Stimulated activated CD8-positive, alpha-beta memory T cell treated with anti-CD3 and anti-CD28 coated beads, Interleukin-7, amount 100 ng/mL, for 48 hours (primary cell): Measurements from ENCODE around the gene CAGE1.
"Not testable (repeated sequence)": the region's sequence is repeated elsewhere in the genome, so short reads cannot be mapped to it uniquely, and the experiment has no call there.

Source experiments
- DNase-seq, 2 donors: peaks; one replicate each; pipeline ENCODE4 v3.0.0-alpha.2; 2020; ENCODE audit warnings: low read depth in 1 of 2; ENCODE audit errors: extremely low read depth in 1 of 2

Gene CAGE1

DNA sequence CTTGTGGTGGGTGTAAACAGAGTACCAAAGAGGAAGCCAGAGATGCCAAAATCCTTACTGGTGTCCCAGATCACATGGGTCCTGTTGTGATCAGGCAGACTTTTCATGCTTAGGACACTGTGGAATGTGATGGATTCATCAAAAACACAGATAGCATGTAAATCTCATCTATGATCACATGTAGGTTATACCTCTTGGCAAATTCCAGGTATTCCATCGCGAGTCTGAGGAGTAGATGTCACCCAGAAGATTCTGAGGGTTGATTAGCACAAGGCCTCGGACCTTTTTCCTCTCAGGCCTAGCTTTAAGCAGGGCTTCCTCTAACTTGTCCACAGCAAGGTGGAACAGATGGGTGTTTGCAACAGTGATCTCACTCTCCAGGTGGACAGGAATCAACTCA is 48.3 kb downstream of the CAGE1 start:
- no peak for DNase-seq

DNA sequence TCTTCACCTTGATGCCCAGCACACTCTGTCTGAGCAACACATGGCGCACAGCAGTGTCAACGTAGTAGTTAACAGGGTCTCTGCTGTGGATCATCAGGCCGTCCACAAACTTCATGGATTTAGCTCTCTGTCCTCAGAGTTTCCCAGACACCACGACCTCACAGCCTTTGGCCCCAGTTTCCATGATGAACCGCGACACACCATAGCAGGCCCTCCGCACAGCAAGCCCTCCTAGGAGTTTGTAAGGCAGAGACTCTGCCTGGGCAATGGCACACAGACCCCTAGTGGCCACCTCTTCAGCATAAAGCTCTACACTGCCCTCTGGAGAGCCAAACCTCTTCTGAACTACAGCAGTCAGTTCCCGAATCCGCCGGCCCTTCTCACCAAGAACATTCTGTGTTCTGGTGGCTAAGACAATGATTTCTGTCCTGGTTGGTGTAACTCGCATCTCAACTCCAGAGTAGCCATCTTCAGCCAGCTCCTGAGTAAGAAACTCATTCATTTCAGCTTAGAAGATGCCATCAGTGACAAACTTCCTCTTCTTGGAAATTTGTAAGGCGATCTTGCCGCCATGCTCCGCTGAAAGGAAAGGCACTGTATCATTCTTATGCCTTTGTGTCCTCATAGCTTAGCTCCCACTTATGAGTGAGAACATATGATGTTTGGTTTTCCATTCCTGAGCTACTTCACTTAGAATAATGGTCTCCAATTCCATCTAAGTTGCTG is 50.4 kb downstream of the CAGE1 start:
- not testable (repeated sequence) for DNase-seq

DNA sequence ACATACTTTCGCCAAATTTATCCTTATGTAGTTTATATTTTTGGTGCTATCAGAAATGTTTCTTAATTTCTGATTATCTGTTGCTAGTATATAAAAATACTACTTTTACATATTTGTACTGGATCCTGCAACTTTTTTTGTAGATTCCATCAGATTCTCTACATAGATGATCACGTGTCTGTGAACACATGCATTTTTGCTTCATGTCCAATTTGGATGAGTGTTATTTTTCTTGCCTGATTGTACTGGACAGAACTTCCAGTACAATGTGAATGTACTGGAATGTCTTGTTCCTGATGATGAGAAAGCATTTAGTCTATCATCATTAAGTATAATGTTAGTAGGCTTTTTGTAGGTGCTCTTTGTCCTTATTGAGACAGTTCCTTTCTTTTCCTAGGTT is 51.5 kb downstream of the CAGE1 start:
- DNase-seq: no peak

DNA sequence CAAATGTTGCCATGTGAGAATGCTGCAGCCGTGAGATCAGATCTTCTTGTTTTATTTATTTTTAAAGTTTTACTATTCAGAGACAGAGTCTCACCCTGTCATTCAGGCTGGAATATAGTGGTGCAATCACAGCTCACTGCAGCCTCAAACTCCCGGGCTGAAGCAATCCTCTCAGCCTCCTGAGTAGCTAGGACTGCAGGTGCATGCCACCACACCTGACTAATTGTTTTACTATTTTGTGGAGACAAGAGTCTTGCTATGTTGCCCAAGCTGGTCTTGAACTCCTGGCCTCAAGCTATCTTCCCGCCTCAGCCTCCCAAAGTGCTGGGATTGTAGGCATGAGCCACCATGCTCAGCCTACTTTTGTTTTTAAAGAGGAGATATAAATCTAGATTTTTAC is 54.0 kb downstream of the CAGE1 start:
- no peak for DNase-seq

DNA sequence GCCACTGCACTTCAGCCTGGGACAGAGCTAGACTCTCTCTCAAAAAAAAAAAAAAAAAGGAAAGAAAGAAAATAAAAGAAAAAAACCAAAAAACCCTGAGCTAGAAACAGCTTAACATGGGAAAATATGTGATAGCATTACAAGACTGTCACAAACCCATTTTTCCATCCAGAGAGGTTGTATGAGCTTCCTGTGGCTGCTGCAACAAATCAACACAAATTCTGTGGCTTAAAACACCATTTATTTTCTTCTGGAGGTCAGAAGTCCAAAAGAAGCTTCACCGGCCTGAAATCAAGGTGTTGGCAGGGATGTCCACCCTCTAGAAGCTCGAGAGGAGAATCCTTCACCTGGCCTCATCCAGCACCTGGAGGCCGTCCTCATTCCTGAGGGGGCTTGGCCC is 54.9 kb downstream of the CAGE1 start:
- DNase-seq: no peak

DNA sequence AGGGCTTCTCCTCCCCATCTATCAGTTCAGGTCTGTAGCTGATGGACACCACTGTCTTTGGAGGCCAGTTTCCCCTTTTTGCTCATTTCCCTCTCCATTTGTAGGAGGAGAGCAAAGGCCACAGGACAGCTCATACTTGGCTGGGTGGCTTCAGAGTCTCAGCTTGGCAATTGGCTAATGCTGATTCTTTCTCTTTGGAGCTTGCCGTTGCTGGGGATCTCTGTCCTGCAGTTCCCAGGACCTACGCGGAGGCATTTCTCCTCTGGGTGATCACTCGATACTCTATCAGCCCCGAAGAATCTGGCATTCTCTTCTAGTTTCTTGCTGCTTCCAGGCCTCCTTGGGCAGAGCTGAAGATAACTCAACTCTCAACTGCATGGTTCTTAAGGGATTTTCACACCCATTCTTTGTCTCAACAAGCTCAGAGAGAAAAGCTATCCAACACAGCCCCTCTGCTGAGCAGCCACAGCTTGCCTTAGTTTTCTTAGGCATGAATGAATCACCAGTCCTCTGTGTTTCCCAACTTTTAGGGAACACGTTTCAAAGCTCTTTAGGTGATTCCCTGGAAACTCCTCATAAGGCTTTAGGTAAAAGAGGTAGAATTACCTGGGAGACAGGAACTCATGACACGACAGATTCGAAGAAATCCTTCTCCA is 57.3 kb downstream of the CAGE1 start:
- no peak for DNase-seq

DNA sequence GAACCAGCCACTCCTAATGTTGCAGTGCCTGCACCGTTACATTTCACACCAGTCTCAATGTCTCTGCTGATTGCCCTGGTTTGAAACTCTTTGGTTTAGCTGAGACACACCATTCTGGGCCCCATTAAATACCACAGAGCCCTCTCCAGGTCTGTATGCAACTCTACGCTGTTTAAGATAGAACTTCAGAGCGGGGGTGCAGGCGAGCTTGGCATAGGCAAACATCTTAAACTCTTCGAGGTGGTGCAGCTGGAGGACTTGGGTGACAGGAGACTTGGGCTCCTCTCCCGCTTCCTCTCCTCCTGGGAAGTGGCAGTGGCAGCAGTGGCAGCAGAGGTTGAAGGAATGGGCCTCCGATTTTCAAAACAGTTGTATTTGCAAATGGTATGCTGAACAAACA is 58.1 kb downstream of the CAGE1 start:
- no peak for DNase-seq

DNA sequence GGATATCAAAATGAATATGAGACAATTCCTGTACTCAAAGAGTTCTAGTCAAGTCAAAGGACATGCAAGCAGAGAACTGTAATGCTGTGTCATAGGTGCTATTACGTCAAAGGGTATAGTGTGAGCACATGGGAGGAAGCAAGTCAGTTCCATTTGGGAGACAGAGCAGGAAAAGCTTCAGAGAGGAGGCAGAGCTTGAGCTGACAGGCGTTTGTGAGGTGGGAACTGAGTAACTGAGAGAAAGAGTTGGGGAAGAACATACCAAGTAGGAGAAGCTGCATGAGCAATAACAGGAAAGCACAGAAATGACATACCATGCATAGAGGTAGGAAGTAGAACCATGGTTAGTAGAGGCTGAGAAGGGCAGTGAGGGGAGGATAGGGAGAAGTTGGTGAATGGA is 61.3 kb downstream of the CAGE1 start:
- DNase-seq: no peak

DNA sequence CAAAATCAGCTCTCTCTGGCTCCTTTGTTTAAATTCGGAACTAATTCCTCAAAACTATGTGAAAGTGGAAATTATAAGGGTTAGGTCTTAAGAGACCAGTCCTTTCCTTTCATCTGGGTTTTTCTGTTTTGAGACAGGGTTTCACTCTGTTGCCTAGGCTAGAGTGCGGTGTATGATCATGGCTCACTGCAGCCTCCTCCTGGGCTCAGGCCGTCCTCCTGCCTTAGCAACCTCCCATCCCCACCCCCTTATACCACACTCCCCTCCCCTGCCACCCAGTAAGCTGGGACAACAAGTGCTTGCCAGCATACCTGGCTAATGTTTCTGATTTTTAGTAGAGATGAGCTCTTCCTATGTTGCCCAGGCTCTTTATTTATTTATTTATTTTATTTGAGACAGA is 63.8 kb downstream of the CAGE1 start:
- DNase-seq: no peak

DNA sequence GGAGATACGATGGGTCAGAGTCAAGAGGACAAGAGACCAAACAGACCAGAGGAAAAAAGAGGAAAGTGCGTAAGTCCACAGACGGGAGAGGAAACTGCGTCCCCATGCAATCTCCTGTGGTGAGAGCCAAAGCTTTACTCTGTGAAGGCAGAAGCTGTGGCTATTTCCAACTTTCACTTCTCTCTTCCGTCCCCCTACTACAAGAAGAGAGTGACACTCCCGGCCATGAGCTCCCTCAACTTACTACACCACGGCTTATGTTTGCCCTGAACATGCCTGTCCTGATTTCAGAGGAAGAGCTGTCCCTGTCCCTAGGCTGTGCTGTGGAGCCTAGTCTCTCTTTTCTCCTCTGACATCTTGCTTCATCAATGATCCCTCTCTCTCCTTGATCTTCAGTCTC is 65.0 kb downstream of the CAGE1 start:
- no peak for DNase-seq

DNA sequence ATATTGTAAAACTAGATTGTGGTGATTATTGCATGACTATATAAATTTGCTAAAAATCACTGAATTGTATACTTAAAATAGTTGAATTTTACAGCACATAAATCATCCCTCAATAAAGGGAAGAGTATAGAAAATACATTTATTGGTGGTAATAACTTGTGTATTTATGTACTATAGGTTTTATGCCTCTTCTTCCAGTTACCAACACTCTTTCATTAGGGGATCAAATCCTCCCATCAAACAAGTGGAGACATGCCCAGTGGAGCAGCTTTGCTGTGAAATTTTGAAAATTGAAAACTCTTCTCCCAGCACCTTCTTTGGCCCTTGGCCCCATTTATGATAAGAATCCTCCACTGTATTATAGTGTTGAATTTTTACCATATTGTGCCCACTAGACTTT is 66.5 kb downstream of the CAGE1 start:
- DNase-seq: no peak

DNA sequence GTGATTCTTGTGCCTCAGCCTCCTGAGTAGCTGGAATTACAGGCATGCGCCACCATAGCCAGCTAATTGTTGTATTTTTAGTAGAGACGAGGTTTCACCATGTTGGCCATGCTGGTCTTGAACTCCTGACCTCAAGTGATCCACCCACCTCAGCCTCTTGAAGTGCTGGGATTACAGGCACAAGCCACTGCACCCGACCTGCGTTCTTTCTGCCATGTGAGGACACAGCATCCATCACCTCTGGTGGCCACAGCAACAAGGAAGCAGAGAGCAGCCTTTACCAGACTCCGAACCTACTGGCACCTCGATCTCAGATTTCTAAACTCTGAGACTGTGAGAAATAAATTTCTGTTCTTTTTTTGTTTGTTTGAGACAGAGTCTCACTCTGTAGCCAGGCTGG is 67.7 kb downstream of the CAGE1 start:
- DNase-seq: not testable (repeated sequence)

DNA sequence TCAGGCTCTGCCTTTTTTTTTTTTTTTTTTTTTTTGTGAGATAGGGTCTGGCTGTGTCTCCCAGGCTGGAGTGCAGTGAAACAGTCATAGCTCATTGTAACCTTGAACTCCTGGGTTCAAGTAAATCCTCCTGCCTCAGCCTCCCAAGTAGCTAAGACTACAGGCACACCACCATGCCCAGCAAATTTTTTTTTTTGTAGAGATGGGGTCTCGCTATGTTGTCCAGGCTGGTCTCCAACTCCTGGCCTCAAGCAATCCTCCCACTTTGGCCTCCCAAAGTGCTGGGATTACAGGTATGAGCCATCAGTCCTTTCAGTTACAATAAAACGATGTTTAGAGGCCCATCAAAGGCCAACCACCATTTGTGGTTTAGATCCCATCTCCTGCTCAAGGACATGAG is 70.1 kb downstream of the CAGE1 start:
- not testable (repeated sequence) for DNase-seq

DNA sequence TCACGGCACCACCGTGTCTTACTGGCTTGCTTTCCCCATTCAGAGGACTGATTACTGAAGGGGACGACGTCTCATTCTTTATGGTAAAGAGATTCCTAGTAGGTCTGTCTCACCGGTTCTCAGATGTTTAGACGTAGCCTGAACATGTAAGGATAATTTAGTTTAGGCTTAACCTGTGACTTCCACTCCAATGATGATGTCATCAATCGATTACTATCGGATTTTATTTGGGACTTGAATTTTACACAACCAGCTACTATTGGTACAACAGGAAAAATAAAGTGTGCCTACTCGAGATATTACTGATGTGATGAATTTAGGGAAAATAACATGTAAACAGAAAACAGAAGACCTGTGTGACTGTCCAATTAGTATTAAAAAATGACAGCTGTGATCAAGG is 72.0 kb downstream of the CAGE1 start:
- DNase-seq: no peak

DNA sequence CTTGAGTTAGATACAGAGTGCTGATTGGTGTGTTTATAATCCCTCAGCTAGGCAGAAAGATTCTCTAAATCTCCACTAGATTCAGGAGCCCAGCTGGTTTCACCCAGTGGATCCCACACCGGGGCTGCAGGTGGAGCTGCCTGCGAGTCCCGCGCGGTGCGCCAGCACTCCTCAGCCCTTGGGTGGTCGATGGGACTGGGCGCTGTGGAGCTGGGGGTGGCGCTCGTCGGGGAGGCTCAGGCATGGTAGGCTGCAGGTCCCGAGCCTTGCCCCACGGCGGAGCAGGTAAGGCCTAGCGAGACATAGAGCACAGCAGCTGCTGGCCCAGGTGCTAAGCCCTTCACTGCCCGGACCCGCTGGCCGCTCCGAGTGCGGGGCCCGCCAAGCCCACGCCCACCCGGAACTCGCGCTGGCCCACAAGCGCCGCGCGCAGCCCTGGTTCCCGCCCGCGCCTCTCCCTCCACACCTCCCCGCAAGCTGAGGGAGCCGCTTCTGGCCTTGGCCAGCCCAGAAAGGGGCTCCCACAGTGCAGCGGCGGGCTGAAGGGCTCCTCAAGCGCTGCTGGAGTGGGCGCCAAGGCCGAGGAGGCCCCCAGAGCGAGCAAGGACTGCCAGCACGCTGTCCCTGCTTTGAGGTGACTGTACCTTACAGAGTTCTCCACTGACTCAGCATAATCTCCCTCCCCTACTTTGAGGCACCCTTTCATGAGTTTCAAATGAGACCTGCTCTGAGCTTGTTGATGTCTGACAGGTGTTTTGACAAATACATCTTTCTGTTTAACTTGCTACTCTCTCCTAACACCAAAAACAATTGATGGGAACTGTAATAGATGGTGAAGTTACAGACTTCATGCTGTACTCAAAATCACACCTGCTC is 72.6 kb downstream of the CAGE1 start:
- no peak for DNase-seq

DNA sequence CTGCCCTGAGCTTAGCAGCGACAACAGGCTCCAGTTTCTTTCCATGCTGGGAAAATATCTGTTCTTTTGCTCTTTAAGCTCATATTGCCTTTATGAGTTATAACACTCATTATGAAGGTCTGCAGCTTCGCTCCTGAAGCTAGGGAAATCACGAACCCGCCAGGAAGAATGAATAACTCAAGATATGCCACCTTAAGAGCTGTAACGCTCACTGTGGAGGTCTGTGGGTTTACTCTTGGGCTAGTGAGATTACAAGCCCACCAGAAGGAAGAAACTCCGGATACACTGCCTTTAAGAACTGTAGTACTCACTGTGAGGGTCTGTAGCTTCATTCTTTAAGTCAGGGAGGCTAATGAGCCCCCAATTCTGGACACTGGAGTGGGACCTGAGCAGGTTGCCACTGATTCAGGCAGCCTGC is 73.6 kb downstream of the CAGE1 start:
- no peak for DNase-seq

DNA sequence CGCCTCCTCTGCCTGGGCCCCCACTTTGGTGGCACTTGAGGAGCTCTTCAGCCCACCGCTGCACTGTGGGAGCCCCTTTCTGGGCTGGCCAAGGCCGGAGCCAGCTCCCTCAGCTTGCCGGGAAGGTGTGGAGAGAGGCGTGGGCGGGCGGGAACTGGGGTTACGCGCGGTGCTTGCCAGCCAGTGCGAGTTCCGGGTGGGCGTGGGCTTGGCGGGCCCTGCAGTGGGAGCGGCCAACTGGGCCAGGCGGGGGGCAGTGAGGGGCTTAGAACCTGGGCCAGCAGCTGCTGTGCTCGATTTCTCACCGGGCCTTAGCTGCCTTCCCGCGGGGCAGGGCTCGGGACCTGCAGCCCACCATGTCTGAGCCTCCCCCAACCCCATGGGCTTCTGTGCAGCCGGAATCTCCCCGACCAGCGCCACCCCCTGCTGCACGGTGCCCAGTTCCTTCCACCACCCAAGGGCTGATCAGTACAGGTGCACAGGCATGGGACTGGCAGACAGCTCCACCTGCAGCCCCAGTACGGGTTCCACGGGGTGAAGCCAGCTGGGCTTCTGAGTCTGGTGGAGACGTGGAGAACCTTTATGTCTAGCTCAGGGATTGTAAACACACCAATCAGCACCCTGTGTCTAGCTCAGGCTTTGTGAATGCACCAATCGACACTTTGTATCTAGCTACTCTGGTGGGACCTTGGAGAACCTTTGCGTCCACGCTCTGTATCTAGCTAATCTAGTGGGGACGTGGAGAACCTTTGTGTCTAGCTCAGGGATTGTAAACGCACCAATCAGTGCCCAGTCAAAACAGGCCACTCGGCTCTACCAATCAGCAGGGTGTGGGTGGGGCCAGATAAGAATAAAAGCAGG is 74.2 kb downstream of the CAGE1 start:
- not testable (repeated sequence) for DNase-seq

DNA sequence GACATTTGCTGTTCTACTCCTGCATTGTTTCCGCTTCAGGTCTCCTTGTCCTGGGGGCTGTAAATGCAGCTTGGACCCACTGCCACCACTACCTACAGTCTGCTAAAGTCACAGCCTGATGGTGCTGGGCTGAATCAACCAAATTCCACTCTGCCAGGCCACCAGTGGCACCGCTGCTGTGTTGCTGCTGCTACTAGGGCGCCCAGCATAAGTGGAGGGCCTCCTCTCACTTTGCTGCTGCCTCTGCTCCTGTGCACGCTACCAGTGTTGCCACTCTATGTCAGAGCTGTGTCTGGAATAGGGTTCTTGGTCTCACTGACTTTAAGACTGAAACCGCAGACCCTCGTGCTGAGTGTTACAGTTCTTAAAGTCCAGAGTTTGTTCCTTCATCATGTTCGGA is 75.1 kb downstream of the CAGE1 start:
- no peak for DNase-seq

DNA sequence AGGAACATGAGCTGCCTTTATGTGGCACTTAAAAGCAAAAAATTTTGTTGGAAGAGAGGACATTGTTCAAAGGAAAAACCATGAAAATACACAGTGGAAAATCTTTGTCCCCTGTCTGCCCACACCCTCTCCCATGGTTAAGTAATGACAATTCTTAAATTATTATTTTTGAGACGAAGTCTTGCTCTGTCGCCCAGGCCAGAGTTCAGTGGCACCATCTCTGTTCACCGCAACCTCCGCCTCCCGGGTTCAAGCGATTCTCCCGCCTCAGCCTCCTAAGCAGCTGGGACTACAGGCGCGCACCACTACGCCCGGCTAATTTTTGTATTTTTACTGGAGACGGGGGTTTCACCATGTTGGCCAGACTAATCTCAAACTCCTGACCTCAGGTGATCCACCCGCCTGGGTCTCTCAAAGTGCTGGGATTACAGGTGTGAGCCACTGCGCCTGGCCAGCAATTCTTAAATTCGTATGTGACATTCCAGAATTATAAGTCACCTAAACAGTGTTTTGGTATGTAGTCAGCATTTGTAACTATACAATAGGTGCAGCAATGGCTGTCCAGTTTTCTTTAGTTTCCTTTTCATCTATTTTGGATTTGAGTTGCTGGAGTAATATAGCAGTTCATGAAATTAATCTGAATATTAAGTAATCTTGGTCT is 75.9 kb downstream of the CAGE1 start:
- no peak for DNase-seq
